T follicular helper cell (primary cell): ENCODE results near the gene KCNH1.

Source experiments
- DNase-seq: peaks from one replicate; pipeline ENCODE4 v3.0.0-alpha.2; 2020; ENCODE audit warnings: low read depth

The KCNH1 gene

DNA sequence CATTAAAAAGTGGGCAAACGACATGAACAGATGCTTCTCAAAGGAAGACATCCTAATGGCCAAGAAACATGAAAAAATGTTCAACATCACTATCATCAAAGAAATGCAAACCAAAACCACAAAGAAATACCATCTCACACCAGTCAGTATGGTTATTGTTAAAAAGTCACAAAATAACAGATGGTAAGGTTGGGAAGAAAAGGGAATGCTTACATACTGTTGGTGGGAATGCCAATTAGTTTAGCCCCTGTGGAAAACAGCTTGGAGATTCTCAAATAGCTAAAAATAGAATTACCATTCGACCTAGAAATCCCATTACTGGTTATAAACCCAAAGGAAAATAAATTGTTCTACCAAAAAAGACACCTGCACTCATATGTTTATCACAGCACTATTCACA lies 369.4 kb downstream of the KCNH1 start:
- no peak for DNase-seq

GRCh38 chr1:210758761-210759160 lies 375.2 kb downstream of the KCNH1 start:
- DNase-seq, result no peak

DNA sequence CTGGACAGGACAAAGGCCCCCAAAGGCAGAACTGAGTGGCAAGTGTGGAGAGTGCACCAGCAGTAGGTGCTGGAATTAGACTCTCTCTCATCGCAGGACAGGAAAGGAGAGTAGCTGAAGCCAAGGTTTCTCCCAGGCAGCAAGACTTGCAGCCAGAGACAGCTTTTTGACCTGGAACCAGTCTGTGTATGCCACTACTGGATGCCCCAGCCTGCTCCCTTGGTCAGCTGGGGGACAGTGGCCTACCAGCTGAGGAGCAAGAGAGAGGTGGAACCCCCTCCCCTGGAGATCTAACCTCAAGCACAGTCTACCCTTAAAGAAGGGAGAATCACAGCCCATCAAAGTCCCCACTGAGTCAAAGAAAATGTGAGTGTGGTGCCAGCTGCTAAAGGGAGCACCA lies 375.7 kb downstream of the KCNH1 start:
- DNase-seq, result no peak

GRCh38 chr1:210757677-210758076 lies 376.3 kb downstream of the KCNH1 start:
- no peak for DNase-seq

GRCh38 chr1:210755991-210756659 lies 377.8 kb downstream of the KCNH1 start:
- DNase-seq, result no peak

DNA sequence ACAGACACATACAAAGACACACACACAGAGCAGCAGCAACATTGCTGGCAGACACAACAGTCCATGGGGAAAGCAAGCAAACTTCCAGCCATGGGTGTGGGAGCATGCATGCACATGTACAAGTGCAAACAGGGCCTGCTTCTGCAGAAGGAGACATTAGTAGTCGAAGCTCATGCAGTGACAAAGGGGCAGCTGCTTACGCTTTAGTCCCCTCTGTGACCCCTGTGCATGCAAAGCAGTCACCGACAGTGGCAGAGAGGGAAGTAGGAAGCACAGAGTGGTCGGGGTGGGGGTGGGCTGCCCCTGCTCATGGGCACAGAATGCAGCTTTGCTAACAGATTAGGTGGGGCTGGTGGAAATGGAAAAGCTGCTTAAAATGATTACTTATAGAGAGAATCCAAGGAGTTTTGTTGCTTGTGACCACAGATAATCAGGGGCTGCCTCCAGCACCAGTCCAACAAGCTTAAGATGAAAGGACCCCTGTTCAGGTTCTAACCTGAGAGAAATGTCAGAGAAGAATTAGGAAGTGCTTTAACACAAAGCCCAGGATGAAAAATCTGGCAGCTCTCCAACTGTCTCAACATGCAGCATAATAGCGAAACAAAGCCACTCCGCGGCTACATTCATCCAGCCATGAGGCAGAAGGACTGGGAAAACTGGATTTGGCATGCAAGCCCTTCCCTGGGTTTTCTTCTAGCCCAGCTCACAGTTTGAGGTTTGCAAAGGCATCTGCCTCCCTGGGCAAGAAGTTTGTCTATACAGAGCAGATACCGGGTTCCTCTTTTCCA lies 378.9 kb downstream of the KCNH1 start:
- DNase-seq, result no peak

DNA sequence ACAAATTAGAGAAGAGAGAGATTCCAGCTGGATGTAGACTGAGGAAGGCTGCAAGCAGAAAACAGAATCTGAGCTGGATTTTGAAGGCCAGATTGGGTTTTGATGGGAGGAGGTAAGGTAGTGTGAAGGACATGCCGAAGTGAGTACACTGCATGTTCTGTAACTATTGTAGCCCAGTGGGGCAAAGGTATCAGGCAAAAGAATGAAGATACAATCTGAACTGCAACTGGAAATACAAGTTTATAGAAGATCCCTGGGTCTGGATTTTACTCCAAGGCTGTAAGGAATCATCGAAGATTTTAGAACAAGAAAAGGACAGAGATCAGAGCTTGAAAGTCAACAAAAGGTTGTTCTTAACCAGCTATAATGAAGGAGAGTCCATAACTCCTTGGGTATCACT lies 382.0 kb downstream of the KCNH1 start:
- no peak for DNase-seq

GRCh38 chr1:210750468-210750867 lies 383.5 kb downstream of the KCNH1 start:
- DNase-seq, result no peak

GRCh38 chr1:210748796-210749195 lies 385.2 kb downstream of the KCNH1 start:
- DNase-seq, result no peak

- DNase-seq, result no peak
Observed at GRCh38 chr1:210747890-210748289, 386.1 kb downstream of the KCNH1 start.

DNA sequence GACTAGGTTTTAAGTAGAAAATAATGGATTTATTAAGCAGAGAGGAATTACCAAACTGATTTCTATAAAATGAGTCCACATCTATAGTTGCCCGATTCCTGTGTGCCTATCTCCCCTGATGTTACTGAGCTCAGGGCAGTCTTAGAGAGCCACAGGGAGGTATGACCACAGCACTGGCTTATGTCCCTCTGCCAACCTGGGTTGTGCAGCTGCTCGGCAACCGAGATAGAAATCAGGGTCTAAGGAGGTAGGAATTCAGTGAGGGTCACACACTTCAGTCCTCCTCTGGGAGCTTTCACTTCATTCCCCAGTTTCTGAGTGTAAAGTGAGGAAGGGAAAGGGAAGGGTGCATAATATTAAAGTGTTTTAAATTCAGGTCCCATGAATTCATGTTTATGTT lies 386.8 kb downstream of the KCNH1 start:
- no peak for DNase-seq

DNA sequence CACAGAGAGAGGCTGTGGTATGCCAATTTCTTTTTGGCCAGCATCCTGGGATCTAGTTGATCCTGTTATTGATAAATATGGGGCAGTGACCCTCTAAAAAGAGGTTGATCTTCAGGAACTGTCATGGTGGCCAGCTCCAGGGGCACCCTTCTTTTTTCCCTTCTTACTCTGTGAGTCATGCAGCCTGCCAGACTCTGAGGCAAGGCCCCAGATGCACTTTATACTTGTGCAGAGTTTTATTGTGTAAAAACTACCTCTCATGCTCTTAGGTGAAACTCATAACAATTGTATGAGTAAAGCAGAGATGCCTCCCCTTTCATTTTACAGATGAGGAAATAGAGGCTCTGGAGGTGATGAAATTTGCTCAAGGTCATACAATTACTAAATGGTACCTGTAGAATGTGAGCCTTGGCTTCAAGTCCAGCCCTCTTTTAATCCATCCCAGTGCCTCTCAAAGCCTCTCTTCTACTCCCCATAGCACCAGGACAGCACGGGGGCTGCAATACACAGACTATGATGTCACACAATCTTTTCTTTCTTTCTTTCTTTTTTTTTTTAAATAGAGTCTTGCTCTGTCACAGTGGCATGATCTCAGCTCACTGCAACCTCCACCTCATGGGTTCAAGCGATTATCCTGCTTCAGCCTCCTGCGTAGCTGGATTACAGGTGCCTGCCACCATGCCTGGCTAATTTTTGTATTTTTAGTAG lies 387.8 kb downstream of the KCNH1 start:
- DNase-seq, result no peak

DNA sequence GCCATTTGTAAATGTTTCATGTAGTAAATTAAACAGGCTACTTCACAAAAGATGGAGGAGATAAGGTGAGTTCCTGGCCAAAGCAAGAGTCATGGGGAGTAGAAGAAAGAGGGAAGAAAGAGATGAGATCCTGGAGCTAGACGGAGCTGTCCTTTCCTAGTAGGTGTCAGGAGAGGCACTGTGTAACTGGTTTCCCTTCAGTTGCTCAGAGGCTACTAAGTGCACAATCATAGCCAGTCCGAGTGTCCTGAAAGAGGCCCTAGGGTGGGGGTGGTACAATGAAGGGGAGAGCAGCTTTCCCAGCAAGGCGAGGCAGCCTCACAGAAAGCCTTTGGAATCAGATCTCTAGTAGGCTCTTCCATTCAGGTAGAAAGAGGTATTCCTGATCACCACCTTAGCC lies 390.9 kb downstream of the KCNH1 start:
- DNase-seq, result no peak

DNA sequence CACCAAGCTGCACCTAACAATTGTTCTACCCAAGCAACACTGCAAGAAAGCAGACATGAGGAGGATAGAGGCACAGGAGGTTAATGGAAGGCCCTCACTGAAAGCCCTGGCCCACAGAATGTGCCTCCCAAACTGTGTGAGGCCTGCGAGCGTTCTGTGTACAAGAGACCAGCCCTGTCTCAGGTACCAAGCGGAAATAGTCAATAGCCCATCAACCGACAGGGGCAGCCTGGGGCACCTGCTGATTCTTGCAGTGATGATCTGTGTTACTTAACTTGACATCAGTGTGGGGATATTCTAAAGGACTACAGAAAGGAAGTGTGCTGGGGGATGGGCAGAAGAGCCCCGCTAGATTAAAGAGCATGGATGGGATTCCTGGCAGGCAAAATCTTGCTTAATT lies 392.4 kb downstream of the KCNH1 start:
- no peak for DNase-seq

- DNase-seq, result no peak
Observed at GRCh38 chr1:210739627-210740026, 394.3 kb downstream of the KCNH1 start.

DNA sequence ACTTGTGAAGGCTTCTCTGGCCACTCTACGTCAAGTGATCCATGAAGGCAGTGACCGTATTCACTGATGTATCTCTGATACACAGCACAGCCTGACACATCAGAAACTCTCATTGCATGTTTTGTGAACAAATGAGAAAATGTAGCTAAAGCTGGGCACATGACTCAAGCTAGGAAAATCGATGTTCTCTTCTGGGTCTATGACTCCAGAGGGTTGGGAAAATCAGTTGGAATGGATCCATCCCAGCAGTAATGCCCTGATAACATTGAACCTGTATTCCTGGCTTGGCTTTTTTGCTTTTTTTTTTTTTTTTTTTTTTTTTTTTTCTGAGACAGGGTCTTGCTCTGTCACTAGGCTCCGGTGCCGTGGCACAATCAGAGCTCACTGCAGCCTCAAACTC lies 395.7 kb downstream of the KCNH1 start:
- no peak for DNase-seq

- DNase-seq, result no peak
Observed at GRCh38 chr1:210736713-210737112, 397.2 kb downstream of the KCNH1 start.

DNA sequence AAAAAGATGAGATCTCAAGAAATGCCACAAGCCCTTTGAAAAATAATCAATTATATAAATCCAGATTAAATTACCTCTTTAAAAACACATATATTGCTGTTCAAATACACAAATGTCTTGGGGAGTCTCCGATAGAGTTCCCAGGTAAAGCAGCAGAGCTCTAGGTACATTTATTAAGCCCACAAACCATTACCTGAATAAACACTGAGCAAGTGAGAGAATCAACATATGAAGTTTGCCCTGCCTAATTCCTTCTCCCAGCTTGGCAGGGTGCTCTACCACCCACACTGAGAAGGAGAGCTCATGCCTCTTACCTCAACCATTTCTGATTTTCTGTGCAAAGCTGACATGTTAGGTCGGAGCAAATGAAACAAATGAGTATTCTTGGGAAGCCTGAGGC lies 402.4 kb downstream of the KCNH1 start:
- no peak for DNase-seq

DNA sequence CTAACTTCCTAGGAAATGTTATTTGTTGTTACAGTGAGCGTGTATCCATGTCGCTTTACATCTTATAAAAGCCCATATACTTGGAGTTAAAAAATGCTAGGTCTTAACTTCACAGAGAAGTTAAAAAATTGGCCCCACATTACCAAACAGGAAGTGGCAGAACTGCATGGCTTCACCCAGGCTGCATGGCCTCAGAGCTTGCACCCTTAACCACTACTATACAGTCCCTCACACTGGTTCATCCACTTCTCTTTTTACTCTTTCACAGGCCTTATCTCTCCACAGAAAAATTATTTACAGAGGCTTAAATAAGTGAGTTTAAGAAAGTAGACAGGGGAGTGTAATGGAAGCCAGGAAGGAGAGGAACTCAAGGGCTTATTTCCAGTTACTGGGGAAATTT lies 402.8 kb downstream of the KCNH1 start:
- no peak for DNase-seq

- no peak for DNase-seq
Observed at GRCh38 chr1:210730023-210730422, 403.9 kb downstream of the KCNH1 start.

DNA sequence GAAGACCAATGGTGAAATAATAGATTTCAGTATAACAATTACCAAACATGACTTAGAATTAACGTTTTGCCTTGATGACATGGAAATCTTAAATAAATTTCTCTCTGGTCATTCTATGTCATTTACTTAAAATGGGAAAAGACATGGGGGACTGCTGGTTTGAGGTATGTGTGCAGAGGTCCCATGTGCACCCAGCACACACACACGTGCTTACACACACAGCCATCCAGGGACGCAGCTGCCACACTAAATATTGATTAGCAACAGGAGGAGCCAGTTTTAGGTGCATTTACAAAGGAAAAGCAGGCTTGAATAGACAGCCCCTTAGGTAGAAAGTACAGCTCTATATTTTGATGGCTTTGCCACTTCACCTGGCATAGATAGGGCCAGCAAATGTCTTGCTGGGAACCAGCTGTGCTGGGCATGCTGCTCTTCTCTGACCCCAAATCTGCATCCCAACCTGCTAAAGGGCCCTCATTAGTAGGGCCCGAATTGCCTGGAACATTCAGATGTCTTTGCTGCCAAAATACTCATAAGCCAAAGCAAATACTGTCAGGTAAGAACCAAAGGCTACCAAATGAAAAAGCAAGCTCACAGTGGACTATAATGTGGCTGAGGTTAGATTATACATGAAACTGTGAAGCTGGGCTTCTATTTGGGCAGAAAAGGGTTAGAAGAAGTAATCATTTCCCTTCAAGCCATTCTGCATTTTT lies 405.4 kb downstream of the KCNH1 start:
- no peak for DNase-seq

DNA sequence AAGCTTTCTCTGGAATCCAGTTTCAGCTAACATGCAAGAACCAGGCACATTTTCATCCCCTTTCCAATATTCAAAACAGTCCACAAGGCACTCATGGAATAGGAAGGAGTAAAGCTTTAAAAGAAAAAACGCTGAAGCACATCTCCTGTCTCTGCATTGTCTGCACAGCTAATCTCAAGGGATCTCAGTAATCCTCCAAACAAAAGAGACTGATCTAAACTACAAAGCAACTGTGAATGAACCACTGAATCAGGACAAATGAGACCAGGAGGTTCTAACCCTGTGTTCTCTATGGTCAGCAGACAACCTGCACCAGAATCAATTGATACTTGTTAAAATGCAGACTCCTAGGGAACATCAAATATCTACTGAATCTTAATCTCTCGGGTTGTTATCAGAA lies 406.2 kb downstream of the KCNH1 start:
- no peak for DNase-seq
